Glomerular endothelial cell (primary cell): Measurements from ENCODE around the gene PCSK2. TPM values are rescaled to one million over a fixed set of nuclear protein-coding genes. Genes with fewer than 3 reads are reported as not detected.

ENCODE experiments used
- DNase-seq: peaks from one replicate; pipeline ENCODE4 v3.0.0-alpha.2; 2011; ENCODE audit warnings: low read depth, low spot score; ENCODE audit errors: extremely low read depth
- total RNA-seq: library from RNA; depleted of rRNA; stranded (reverse); fragments of >200 nt; gene quantifications from 2 replicates; pipeline ENCODE4 v1.2.3, GENCODE V29; 2015

PCSK2 gene
- total RNA-seq, 1 donor from 2014 or later = not detected

DNA sequence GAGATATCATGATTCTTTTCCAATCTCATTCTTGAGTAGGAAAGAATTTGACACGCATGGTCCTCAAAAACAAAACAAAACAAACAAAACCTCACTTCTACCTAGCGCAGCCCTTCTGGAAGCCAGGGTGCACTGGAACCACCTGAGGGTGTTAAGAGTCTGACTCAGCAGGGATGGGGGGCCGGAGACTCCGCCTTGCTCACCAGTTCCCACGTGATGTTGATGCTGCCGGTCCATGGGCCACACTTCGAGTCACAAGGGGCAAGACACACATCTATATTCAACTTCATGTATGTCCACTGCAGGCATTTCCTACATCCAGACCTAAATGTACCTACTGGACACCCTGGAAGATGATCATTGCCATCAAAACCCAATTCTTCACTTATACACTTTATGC lies 274.0 kb downstream of the PCSK2 start:
- DNase-seq = no peak

DNA sequence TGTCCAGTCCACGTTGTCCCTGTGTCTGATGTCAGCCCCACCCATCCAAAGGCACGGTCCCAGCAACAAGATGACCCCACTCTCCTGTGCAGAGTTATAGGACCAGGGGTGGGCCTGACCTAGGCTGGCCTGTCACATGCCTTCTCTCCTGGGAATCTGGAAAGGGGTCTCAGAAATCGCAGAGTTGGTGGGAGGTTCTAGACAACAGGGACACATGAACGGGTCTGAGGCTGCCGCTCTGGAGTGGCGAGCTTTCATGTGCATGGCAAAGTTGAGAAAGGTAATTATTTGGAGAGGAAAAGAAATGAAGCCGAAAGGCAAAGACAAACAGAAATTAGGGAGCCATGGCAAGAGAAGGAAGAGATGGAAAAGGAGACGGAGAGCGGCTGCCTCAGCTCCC lies 274.9 kb downstream of the PCSK2 start:
- no peak for DNase-seq

DNA sequence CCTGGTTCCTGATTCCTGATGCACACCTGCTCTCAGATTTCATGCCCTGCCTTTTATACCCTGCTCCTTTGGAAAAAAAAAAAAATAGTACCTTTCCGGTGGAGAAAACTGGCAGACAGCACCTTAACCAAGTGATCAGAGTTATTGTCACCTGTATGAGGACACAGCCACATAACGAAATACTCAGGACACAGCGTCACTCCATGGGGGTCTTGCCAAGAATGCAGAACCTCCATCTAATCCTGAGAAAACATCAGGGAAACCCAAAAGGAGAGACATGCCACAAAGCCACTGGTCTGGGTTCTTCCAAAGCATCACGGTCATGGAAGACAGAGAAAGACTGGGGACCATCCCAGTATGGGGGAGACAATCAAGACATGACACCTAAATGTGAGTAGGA lies 275.3 kb downstream of the PCSK2 start:
- no peak for DNase-seq

- DNase-seq = no peak
These were observed 276.6 kb downstream of the PCSK2 start for GRCh38 chr20:17503301-17504065.

GRCh38 chr20:17504066-17504897 lies 277.4 kb downstream of the PCSK2 start:
- DNase-seq = no peak

- DNase-seq = peak; percentile 51
These were observed 278.2 kb downstream of the PCSK2 start for GRCh38 chr20:17504898-17505635.

GRCh38 chr20:17505636-17506517 lies 279.0 kb downstream of the PCSK2 start:
- no peak for DNase-seq

- DNase-seq = no peak
These were observed 280.2 kb downstream of the PCSK2 start for GRCh38 chr20:17507032-17507431.

DNA sequence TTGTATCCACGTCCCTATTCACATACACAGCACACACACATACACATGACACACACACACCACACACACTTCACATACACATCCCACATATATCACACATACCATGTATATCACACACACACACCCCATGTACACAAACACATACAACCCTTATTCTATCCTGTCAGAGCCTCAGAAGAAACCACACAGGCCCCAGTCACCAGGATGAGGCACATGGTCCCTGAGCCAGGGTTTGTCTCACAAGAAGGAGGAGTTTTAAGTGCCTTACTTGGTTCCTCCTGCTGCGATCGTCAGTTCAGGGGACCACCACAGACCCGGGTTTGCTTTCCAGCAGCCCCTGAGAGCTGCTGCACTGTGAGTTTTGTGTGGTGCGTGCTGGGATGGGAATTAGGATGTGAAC lies 280.7 kb downstream of the PCSK2 start:
- no peak for DNase-seq

DNA sequence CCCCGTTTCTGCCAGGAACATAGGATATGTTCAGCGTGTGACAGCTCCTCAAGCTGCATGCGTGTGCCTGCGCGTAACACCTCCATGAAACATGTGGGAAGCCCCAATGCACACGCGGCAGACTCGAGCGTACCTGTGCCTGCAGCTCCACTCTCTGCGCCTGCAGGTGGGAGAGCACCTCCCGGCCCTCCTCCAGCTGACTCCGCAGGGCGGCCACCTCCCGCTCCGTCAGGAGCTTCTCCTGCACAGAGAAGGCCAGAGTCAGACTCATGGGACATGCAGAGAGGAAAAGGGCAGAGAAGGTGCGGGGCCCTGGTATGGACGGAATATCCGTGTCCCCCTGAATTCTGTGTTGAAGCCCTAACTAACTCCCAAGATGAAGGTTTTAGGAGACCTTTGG lies 281.9 kb downstream of the PCSK2 start:
- DNase-seq = no peak

GRCh38 chr20:17510548-17510947 lies 283.7 kb downstream of the PCSK2 start:
- no peak for DNase-seq

DNA sequence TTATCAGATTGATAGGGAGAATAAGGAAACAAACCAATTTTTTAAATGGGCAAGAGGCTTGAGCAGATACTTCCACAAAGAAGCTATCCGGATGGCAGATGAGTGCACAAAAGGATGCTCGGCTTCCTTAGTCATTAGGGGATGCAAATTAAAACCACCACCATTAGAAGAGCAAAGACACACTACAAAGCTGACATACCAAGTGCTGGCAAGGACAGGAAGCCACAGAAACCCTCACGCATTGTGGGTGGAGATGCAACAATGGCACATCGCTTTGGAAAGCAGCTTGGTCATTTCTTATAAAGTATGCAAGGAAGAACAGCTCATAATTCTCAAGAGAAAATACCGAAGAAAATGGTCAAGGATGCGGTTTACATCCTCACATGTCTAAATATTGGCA lies 284.6 kb downstream of the PCSK2 start:
- no peak for DNase-seq

GRCh38 chr20:17513939-17514338 lies 287.1 kb downstream of the PCSK2 start:
- DNase-seq = no peak

DNA sequence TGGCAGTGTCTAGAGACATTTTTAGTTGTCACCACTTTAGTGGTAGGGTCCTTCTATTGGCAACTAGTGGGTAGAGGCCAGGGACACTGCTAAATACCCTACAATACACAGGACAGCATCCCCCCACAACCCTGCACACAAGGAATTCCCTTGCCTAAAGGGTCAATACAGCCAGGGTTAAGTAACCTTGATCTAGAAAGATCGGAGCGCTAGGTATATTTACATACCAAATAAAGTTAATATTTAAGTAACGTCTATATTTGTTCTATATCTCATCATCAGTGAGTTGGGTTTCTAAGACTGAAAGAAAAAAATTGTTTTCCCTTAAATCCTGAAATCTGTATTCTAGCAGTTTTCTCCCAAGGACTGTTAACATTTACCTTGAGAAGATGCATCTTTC lies 288.2 kb downstream of the PCSK2 start:
- DNase-seq = no peak

GRCh38 chr20:17518339-17519052 lies 291.7 kb downstream of the PCSK2 start:
- no peak for DNase-seq

DNA sequence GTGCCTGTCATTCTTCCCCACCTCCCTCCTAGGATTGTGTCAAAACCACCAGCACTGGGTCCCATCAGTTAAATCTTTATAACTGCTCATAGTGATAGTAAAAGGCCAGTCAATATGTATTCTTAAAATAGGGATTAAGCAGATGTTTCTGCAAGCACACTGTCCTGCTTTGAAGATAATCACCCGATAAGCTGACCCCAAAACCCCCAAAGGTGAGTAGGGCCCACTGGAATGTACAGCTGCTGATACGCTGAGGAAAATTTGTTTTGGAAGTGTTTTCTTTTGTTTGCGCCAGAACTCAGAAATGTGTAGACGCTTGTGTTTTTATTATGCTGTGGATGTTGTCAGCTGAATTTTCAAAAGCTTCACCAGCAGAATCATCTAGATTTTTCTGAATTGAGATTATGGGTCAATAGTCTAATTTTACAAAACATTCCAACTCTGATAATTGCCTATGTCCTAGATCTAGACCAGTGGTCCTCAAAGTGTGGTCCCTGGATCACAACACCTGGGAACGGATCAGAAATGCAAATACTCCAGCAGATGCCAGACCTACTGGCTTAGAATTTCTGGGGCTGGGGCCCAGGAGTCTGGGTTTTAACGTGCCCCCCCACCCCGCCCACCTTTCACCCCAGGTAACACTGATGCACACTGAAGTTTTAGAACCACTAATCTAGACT lies 292.9 kb downstream of the PCSK2 start:
- no peak for DNase-seq

DNA sequence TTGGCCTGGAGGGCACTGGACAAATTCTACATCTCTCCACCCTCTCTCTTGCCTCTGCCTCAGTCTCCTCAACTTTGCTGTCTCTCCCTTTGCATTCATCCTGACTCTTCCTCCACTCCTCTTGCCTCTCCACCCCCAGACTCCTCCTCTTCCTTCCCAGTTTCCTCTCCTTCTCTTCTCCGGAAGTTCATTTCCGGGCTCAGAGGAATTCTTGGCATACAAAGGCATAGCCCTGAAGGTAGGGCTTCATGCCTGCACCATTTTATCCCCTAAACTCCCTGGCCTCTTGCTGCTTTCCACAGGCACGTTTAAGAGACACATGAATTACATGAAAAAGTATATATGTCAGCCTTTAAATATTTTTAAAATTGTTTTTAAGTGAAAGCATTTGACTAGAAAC lies 293.7 kb downstream of the PCSK2 start:
- no peak for DNase-seq

DNA sequence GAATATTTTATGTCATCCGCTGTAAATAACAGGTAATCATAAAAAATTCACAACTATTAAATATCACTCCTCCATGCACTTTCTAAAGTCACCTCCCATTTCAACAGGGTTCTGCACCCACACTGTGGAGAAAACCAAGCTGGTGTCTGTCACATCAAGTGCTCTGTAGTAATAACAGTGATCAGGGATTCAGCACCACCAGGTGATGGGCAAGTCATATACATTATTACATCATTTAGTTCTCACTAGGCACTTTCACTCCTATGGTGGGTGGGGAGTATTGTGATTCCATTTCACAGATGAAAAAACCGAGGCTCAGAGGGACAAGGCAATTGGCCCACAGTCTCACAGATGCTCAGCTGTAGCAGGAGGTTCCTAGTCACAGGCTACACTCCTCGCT lies 295.7 kb downstream of the PCSK2 start:
- DNase-seq = no peak

GRCh38 chr20:17523326-17523725 lies 296.5 kb downstream of the PCSK2 start:
- DNase-seq = no peak
